ENCODE measurements around the gene UBTD1. TPM values are rescaled to one million over a fixed set of nuclear protein-coding genes. Genes with fewer than 3 reads are reported as not detected.

UBTD1 gene
- total RNA-seq, 1 donor from 2014 or later = 32.5 TPM

DNA sequence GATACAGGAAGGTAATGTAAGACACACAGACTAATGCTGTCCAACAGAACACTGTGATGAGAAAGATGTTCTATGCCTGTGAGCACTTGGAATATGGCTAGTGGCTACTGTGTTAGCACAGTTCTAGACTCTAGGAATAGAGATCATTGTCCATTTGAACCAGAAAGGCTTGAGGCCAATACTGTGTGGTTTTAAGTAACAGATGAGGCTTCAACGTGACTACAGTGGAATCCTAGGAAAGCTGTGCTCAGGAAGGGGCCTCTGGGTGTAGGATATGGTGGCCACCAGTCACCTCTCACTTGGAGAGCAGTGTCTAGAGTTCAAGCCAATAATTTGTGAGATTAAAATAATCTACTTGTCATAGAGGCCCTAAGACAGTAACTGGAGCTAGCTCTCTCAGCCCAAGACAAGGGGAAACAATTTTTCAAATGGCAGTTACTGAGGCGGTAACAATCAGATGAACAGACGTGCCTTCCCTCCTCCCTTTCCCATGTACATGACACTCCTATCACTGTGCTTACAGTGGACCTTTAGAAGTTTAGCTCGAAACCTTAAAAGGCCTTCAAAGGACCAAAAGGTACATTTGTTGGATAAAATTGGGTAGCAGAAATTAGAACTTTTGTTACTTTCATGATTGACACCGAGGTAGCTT lies 42.6 kb upstream of the UBTD1 start:
- H3K36me3 ChIP-seq (ENCODE audit: control insufficient read depth, insufficient read depth, low read length) = peaks cover 1% of the 10 kb centered on the region
- no peaks in the 10 kb centered on the region for H3K27me3 ChIP-seq (ENCODE audit: control insufficient read depth, insufficient read depth, low read length)
- DNase-seq (ENCODE audit: low read depth) = no peak
- no peak overlapping the region for H3K4me3 ChIP-seq (ENCODE audit: low read depth, low read length)
- TF ChIP-seq, protein P1, sequence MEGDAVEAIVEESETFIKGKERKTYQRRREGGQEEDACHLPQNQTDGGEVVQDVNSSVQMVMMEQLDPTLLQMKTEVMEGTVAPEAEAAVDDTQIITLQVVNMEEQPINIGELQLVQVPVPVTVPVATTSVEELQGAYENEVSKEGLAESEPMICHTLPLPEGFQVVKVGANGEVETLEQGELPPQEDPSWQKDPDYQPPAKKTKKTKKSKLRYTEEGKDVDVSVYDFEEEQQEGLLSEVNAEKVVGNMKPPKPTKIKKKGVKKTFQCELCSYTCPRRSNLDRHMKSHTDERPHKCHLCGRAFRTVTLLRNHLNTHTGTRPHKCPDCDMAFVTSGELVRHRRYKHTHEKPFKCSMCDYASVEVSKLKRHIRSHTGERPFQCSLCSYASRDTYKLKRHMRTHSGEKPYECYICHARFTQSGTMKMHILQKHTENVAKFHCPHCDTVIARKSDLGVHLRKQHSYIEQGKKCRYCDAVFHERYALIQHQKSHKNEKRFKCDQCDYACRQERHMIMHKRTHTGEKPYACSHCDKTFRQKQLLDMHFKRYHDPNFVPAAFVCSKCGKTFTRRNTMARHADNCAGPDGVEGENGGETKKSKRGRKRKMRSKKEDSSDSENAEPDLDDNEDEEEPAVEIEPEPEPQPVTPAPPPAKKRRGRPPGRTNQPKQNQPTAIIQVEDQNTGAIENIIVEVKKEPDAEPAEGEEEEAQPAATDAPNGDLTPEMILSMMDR (IDR thresholded peaks at IDR 0.05; ENCODE audit: insufficient read depth, low read length, poor library complexity, severe bottlenecking) = no peak

DNA sequence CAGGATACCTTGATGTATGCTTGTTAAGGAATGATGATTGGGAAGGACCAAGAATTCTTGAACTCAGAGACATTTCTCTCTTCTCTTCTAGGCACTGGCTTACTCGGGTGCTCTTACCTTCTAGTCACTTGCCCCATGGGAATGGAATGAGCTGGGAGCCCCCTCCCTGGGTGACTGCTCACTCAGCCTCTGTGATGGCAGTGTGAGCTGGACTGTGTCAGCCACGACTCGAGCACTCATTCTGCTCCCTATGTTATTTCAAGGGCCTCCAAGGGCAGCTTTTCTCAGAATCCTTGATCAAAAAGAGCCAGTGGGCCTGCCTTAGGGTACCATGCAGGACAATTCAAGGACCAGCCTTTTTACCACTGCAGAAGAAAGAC lies 42.0 kb upstream of the UBTD1 start:
- TF ChIP-seq, protein P1 (IDR thresholded peaks at IDR 0.05; ENCODE audit: insufficient read depth, low read length, poor library complexity, severe bottlenecking) = no peak
- H3K36me3 ChIP-seq (ENCODE audit: control insufficient read depth, insufficient read depth, low read length) = peaks cover 1% of the 10 kb centered on the region
- no peak overlapping the region for H3K4me3 ChIP-seq (ENCODE audit: low read depth, low read length)
- H3K27me3 ChIP-seq (ENCODE audit: control insufficient read depth, insufficient read depth, low read length) = no peaks in the 10 kb centered on the region
- DNase-seq (ENCODE audit: low read depth) = no peak

DNA sequence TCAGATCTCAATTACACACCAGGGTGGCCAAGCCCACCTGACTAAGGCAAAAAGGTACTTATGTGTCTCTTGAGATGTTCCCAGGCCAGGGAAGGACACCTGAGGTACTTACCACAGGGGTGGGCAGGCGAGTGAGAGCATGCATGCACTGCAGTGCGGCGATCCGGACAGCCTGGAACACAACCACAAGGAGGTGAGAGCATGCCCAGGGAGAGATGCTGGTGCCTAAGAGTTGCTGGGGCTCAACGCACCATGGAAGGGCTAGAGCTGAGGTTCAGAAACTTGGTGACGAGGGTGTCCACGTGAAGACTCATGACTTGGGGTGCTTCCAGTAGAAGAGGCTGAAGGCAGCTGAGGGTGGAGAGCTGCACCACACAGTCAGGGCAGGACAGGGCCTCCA lies 39.6 kb upstream of the UBTD1 start:
- TF ChIP-seq, protein P1 (IDR thresholded peaks at IDR 0.05; ENCODE audit: insufficient read depth, low read length, poor library complexity, severe bottlenecking) = no peak
- H3K27me3 ChIP-seq (ENCODE audit: control insufficient read depth, insufficient read depth, low read length) = no peaks in the 10 kb centered on the region
- no peak for DNase-seq (ENCODE audit: low read depth)
- no peak overlapping the region for H3K4me3 ChIP-seq (ENCODE audit: low read depth, low read length)
- peaks cover 1% of the 10 kb centered on the region for H3K36me3 ChIP-seq (ENCODE audit: control insufficient read depth, insufficient read depth, low read length)

DNA sequence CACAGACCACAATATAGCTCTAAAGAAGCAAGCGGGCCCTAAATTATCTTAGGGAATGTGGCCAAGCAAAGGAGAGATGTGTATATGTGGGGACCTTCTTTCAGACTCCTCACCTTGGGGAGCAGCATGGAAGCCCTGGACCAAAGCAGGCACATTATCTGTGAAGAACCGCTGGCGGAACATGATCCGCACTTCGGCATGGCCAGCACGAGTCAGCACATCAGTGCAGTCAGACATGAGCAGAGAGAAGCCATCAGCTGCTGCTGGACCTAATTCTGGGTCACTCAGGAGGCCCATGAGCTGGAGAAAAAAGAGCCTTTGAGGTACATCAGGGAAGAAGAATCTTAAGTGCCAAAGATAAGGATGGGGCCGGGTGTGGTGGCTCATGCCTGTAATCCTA lies 38.8 kb upstream of the UBTD1 start:
- H3K4me3 ChIP-seq (ENCODE audit: low read depth, low read length) = no peak overlapping the region
- TF ChIP-seq, protein P1 (IDR thresholded peaks at IDR 0.05; ENCODE audit: insufficient read depth, low read length, poor library complexity, severe bottlenecking) = no peak
- peaks cover 1% of the 10 kb centered on the region for H3K36me3 ChIP-seq (ENCODE audit: control insufficient read depth, insufficient read depth, low read length)
- no peak for DNase-seq (ENCODE audit: low read depth)
- no peaks in the 10 kb centered on the region for H3K27me3 ChIP-seq (ENCODE audit: control insufficient read depth, insufficient read depth, low read length)

DNA sequence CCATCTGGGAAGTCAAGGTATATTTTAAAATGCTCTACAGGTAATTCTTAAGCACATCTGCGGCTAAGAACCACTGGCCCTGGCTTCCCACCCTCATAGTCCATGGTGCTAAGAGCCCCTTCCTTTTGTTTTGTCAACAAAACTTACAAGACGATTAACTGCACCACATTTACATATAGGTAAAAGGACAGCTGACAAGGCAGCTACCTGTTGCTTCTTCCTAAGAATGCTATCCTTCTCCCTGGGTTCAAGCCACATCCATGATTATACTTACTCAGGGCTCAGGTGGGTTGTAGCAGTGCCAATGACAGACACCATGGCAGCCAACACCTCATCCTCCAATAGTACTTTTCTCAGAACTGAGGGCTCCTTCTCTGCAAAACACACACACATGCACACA lies 36.4 kb upstream of the UBTD1 start:
- H3K36me3 ChIP-seq (ENCODE audit: control insufficient read depth, insufficient read depth, low read length) = peaks cover 1% of the 10 kb centered on the region
- H3K27me3 ChIP-seq (ENCODE audit: control insufficient read depth, insufficient read depth, low read length) = no peaks in the 10 kb centered on the region
- TF ChIP-seq, protein P1 (IDR thresholded peaks at IDR 0.05; ENCODE audit: insufficient read depth, low read length, poor library complexity, severe bottlenecking) = no peak
- no peak overlapping the region for H3K4me3 ChIP-seq (ENCODE audit: low read depth, low read length)
- no peak for DNase-seq (ENCODE audit: low read depth)

Data from kidney epithelial cell (primary cell).